HepG2 (cell line): ENCODE data around the gene SNRNP200. TPM values are rescaled to one million over a fixed set of nuclear protein-coding genes. Genes with fewer than 3 reads are reported as not detected.
A peak's percentile ranks its signal among the peaks of the same experiment; 100 is the strongest.

ENCODE experiments used
- ATRX ChIP-seq: sonication (generic); formaldehyde crosslinking; IDR thresholded peaks from 2 replicates; pipeline ENCODE4 v1.4.0; 2020; ENCODE audit warnings: missing genetic modification reagents, borderline replicate concordance
- HNRNPLL ChIP-seq: fragments of 200-400 bp; formaldehyde crosslinking; IDR thresholded peaks from 2 replicates; pipeline ENCODE4 v1.6.1; 2017; ENCODE audit warnings: mild to moderate bottlenecking, low read depth, low read length; ENCODE audit not compliant: poor library complexity, severe bottlenecking
- HOMEZ ChIP-seq: IDR thresholded peaks from 2 replicates; pipeline ENCODE4 v1.6.1; 2016; ENCODE audit warnings: low read depth
- PHF20 ChIP-seq: sonication (generic); formaldehyde crosslinking; IDR thresholded peaks from 2 replicates; pipeline ENCODE4 v1.5.0; 2020; ENCODE audit warnings: mild to moderate bottlenecking, missing genetic modification reagents
- PITX1 ChIP-seq: sonication (generic); formaldehyde crosslinking; IDR thresholded peaks from 2 replicates; pipeline ENCODE4 v1.5.1; 2020; ENCODE audit warnings: mild to moderate bottlenecking, missing genetic modification reagents
- POLR2AphosphoS2 ChIP-seq: IDR thresholded peaks from 2 replicates; pipeline ENCODE4 v1.6.1; 2011; ENCODE audit warnings: low read depth, low read length, improper control_type of control experiment
- SAP130 ChIP-seq: IDR thresholded peaks from 2 replicates; pipeline ENCODE4 v1.6.1; 2016; ENCODE audit warnings: low read depth
- TBX3 ChIP-seq: fragments of 450-650 bp; IDR thresholded peaks from 2 replicates; pipeline ENCODE4 v1.6.1; 2017; ENCODE audit warnings: antibody characterized with exemption, mild to moderate bottlenecking, inconsistent platforms, borderline replicate concordance
- ZFX ChIP-seq: sonication (generic); formaldehyde crosslinking; IDR thresholded peaks from 2 replicates; pipeline ENCODE4 v1.4.0; 2020; ENCODE audit warnings: mild to moderate bottlenecking, low read depth, missing genetic modification reagents, moderate library complexity
- ZHX1 ChIP-seq: sonication (generic); formaldehyde crosslinking; IDR thresholded peaks from 2 replicates; pipeline ENCODE4 v1.8.1; 2022; ENCODE audit warnings: low read depth, mild to moderate bottlenecking, missing genetic modification reagents
- ZNF256 ChIP-seq: sonication (generic); formaldehyde crosslinking; conservative IDR thresholded peaks from 2 replicates; pipeline ENCODE4 v1.4.0; 2020; ENCODE audit warnings: missing genetic modification reagents
- ZNF503 ChIP-seq: sonication (generic); formaldehyde crosslinking; IDR thresholded peaks from 2 replicates; pipeline ENCODE4 v1.4.0; 2020; ENCODE audit warnings: missing genetic modification reagents
- ZNF510 ChIP-seq: sonication (generic); formaldehyde crosslinking; IDR thresholded peaks from 2 replicates; pipeline ENCODE4 v1.4.0; 2020; ENCODE audit warnings: low read depth, mild to moderate bottlenecking, missing genetic modification reagents
- ZNF546 ChIP-seq: sonication (generic); formaldehyde crosslinking; conservative IDR thresholded peaks from 2 replicates; pipeline ENCODE4 v1.8.1; 2023; ENCODE audit warnings: mild to moderate bottlenecking, missing genetic modification reagents
- ZNF644 ChIP-seq: IDR thresholded peaks from 2 replicates; pipeline ENCODE4 v1.6.1; 2016; ENCODE audit warnings: low read depth
- polyA plus RNA-seq, 8 experiments: library from polyadenylated mRNA; depleted of rRNA in 3 of 8; stranded (reverse) in 7 of 8; unstranded in 1 of 8; fragments of >200 nt; fragmentation: Illumina TruSeq in 4 of 8; extraction: Trizol in 4 of 8; gene quantifications; 2 replicates each; pipeline versions ENCODE4 v1.2.1 to v1.2.3, GENCODE V29; 2011 to 2016; ENCODE audit warnings: low read depth in 4 of 8, missing spikeins in 1 of 8, mixed read lengths in 1 of 8; ENCODE audit not compliant: insufficient read depth in 1 of 8
- total RNA-seq, 5 experiments: library from RNA; depleted of rRNA; stranded (reverse); fragments of >200 nt; fragmentation: Illumina TruSeq; extraction: Trizol; gene quantifications; 2 replicates each; pipeline ENCODE4 v1.2.3, GENCODE V29; 2016; ENCODE audit warnings: low read depth in 1 of 5
- TF ChIP-seq, protein P1 (sequence below): sonication (generic); formaldehyde crosslinking; conservative IDR thresholded peaks from 2 replicates; pipeline ENCODE4 v1.8.0; 2022; ENCODE audit warnings: low read depth, missing genetic modification reagents
- TF ChIP-seq, protein P2 (sequence below): sonication (generic); formaldehyde crosslinking; IDR thresholded peaks from 2 replicates; pipeline ENCODE4 v1.5.0; 2020; ENCODE audit warnings: missing genetic modification reagents

Gene SNRNP200
- total and polyA plus RNA-seq, 2 of the 13 experiments (the other 11 are each of a cell fraction or from before 2014, with no cell fraction given) = 99.0 to 232 TPM

DNA sequence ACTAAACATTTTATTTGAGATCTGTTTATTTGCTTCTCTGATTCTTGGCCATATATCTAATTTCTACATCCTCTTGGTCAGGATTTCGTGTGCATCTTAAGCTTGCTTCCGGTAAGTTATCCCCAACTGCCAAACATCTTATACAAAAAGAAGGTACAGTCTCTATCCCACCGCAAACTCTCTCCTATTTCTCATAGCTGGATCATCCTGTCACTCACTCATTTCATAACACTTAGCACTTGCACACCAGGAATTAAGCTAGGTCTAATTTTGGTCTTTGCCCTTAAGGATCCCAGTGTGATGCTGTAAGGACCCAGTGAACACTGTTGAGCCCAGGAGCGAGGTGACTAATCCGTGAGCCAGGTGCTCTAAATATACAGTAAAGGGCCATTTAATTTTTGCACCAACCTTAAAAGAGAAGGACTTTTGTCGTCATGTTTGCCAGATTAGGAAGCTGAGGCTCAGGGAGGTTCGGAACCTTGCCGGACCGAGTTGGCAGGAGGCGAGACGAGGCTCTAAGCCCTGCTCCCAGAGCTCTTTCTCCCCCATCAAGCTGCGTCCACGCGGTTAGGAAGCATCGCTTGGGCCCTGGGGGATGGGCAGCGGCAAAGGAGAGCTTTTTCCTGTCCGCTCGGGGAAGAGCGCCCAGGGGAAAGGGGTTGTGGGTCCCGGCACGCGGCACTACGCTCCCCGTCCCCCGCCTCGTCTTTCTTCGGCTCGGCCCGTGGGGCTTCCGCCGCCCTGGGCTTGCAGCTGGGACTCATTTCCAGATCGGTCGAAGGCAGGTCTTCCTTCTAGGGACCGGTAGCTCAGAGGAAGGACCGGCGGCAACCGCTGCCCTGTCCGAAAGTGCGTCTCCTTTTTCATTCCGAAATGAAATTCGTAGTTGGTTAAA, 15.6 kb upstream of the SNRNP200 start (continued):
- TF ChIP-seq, protein P1, sequence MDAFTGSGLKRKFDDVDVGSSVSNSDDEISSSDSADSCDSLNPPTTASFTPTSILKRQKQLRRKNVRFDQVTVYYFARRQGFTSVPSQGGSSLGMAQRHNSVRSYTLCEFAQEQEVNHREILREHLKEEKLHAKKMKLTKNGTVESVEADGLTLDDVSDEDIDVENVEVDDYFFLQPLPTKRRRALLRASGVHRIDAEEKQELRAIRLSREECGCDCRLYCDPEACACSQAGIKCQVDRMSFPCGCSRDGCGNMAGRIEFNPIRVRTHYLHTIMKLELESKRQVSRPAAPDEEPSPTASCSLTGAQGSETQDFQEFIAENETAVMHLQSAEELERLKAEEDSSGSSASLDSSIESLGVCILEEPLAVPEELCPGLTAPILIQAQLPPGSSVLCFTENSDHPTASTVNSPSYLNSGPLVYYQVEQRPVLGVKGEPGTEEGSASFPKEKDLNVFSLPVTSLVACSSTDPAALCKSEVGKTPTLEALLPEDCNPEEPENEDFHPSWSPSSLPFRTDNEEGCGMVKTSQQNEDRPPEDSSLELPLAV (CRISPR knock-in tag) = no peak
- no peak for TF ChIP-seq ZNF546 (CRISPR knock-in tag)
- peak; percentile 34; the same call in 1 of the 2 replicates for TF ChIP-seq PITX1 (CRISPR knock-in tag)
- no peak for TF ChIP-seq ZNF644
- no peak for TF ChIP-seq ZFX (CRISPR knock-in tag)
- TF ChIP-seq HOMEZ (CRISPR knock-in tag) = no peak
- TF ChIP-seq, protein P2, sequence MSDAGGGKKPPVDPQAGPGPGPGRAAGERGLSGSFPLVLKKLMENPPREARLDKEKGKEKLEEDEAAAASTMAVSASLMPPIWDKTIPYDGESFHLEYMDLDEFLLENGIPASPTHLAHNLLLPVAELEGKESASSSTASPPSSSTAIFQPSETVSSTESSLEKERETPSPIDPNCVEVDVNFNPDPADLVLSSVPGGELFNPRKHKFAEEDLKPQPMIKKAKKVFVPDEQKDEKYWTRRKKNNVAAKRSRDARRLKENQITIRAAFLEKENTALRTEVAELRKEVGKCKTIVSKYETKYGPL = no peak
- no peak for TF ChIP-seq ZNF503 (CRISPR knock-in tag)
- TF ChIP-seq PHF20 (CRISPR knock-in tag) = no peak
- no peak for TF ChIP-seq ATRX (CRISPR knock-in tag)
- no peak for TF ChIP-seq ZNF256 (CRISPR knock-in tag)
- no peak for TF ChIP-seq HNRNPLL
- TF ChIP-seq SAP130 (CRISPR knock-in tag) = no peak; the same call in 1 of the 2 replicates
- TF ChIP-seq POLR2AphosphoS2 = no peak
- no peak for TF ChIP-seq ZHX1 (CRISPR knock-in tag)
- no peak for TF ChIP-seq ZNF510
- no peak for TF ChIP-seq TBX3
